Hepatocyte (in vitro differentiated cells): ENCODE measurements around the gene FILIP1L.

ENCODE experiments used
- CTCF ChIP-seq: fragments of 200-600 bp; sonication (generic); IDR thresholded peaks from 2 replicates; pipeline ENCODE4 v1.5.1; 2016; ENCODE audit warnings: antibody characterized with exemption, mild to moderate bottlenecking; ENCODE audit not compliant: poor library complexity
- EZH2 ChIP-seq: fragments of 200-600 bp; sonication (generic); IDR thresholded peaks from 2 replicates; pipeline ENCODE4 v1.6.1; 2016; ENCODE audit warnings: antibody characterized with exemption, mild to moderate bottlenecking, borderline replicate concordance
- EZH2phosphoT487 ChIP-seq: fragments of 200-600 bp; sonication (generic); IDR thresholded peaks from one replicate; pipeline ENCODE4 v1.6.1; 2018; ENCODE audit warnings: antibody characterized with exemption, mild to moderate bottlenecking, low read depth, moderate library complexity; ENCODE audit not compliant: unreplicated experiment, severe bottlenecking

- TF ChIP-seq CTCF (no peak), EZH2phosphoT487 (no peak), EZH2 (no peak)
Observed at GRCh38 chr3:100127792-100128191, 13.5 kb upstream of the FILIP1L start.
